HCT116 (cell line): ENCODE measurements around the gene PRRT4. TPM values are rescaled to one million over a fixed set of nuclear protein-coding genes. Genes with fewer than 3 reads are reported as not detected.

Experiments used
- ATAC-seq: fragments of 200-7000 bp; cut with Tn5 transposase; 2 replicates; pipeline ENCODE4 v1.9.1; 2020; ENCODE audit warnings: mild to moderate bottlenecking, moderate library complexity
- BruUV-seq: library from RNA; stranded (reverse); fragments of 400-500 nt; replicated peaks from 2 replicates; lab custom pipeline; 2021; lab: Mats Ljungman, UMichigan
- CTCF ChIA-PET: fragments of 300-600 bp; sonication (Branson Sonifier 250); formaldehyde crosslinking; loops from one replicate; lab custom pipeline; 2021; ENCODE audit warnings: antibody characterized with exemption; lab: Charles Lee
- POLR2A ChIA-PET: fragments of 300-600, 350-600 bp; sonication (Branson Sonifier 250); formaldehyde crosslinking; loops from one replicate; lab custom pipeline; 2021; ENCODE audit warnings: antibody characterized with exemption; lab: Charles Lee
- RAD21 ChIA-PET, 2 experiments: fragments of 300-600 bp; sonication (Branson Sonifier 250); formaldehyde crosslinking; loops; one replicate each; lab custom pipeline; 2023; ENCODE audit warnings: low total read pairs in 2 of 2; ENCODE audit not compliant: uncharacterized antibody in 2 of 2, unreplicated experiment in 2 of 2, low non-redundant PET in 1 of 2; lab: Charles Lee
- DNase-seq: peaks from one replicate; pipeline ENCODE4 v3.0.0-alpha.2; 2010; ENCODE audit warnings: low read depth, low spot score
- H2AFZ ChIP-seq: fragments of 200-600 bp; shearing (Covaris generic), sonication (generic); 2 replicates; pipeline ENCODE4 v1.6.1; 2017; ENCODE audit warnings: low read depth, mixed run types, mixed read lengths, antibody characterized with exemption, low read length; ENCODE audit not compliant: poor library complexity, severe bottlenecking
- H3K27ac ChIP-seq: 2 replicates; pipeline ENCODE4 v1.5.1; 2012; ENCODE audit warnings: low read depth, low read length
- H3K27me3 ChIP-seq: fragments of 200-600 bp; sonication (generic); 2 replicates; pipeline ENCODE4 v1.6.1; 2016; ENCODE audit warnings: mixed run types, low read length, mixed read lengths; ENCODE audit not compliant: insufficient read depth
- H3K36me3 ChIP-seq, 2 experiments: fragments of 200-500 bp in 1 of 2; fragments of 200-600 bp in 1 of 2; sonication (Bioruptor generic) in 1 of 2; sonication (generic) in 1 of 2; 2 replicates each; pipeline versions ENCODE4 v1.5.1 to v1.6.1; 2014 to 2016; ENCODE audit warnings: low read length in 2 of 2, inconsistent platforms in 1 of 2, mixed read lengths in 1 of 2, mixed run types in 1 of 2; ENCODE audit not compliant: insufficient read depth in 2 of 2, control insufficient read depth in 1 of 2
- H3K4me1 ChIP-seq, 2 experiments: fragments of 200-600 bp in 1 of 2; sonication (generic) in 1 of 2; 2 replicates each; pipeline versions ENCODE4 v1.5.1 to v1.6.1; 2012 to 2017; ENCODE audit warnings: low read length in 2 of 2, inconsistent platforms in 1 of 2, mild to moderate bottlenecking in 1 of 2, mixed read lengths in 1 of 2, mixed run types in 1 of 2, moderate library complexity in 1 of 2; ENCODE audit not compliant: insufficient read depth in 2 of 2, control insufficient read depth in 1 of 2
- H3K4me2 ChIP-seq: fragments of 200-600 bp; sonication (generic); 2 replicates; pipeline ENCODE4 v1.6.1; 2017; ENCODE audit warnings: mixed run types, low read length, mixed read lengths
- H3K4me3 ChIP-seq, 2 experiments: fragments of 200-600 bp in 1 of 2; sonication (generic) in 1 of 2; replicated peaks in 1 of 2; 2 replicates each; pipeline ENCODE4 v1.5.1; 2011 to 2016; ENCODE audit warnings: low read length in 2 of 2, control low read depth in 1 of 2, low read depth in 1 of 2, mild to moderate bottlenecking in 1 of 2, mixed read lengths in 1 of 2, mixed run types in 1 of 2
- H3K79me2 ChIP-seq: fragments of 200-600 bp; sonication (generic); 2 replicates; pipeline ENCODE4 v1.6.1; 2017; ENCODE audit warnings: mild to moderate bottlenecking, mixed run types, low read length, moderate library complexity, mixed read lengths; ENCODE audit not compliant: insufficient read depth
- H3K9ac ChIP-seq: fragments of 200-600 bp; sonication (generic); 2 replicates; pipeline ENCODE4 v1.6.1; 2016; ENCODE audit warnings: low read length, mixed read lengths
- H3K9me2 ChIP-seq: fragments of 200-600 bp; sonication (generic), shearing (Covaris generic); 2 replicates; pipeline ENCODE4 v1.6.1; 2017; ENCODE audit warnings: mixed run types, mild to moderate bottlenecking, moderate library complexity; ENCODE audit not compliant: insufficient read depth
- H3K9me3 ChIP-seq, 2 experiments: fragments of 200-500 bp in 1 of 2; fragments of 200-600 bp in 1 of 2; sonication (Bioruptor generic) in 1 of 2; sonication (generic) in 1 of 2; 2 replicates each; pipeline ENCODE4 v1.6.1; 2014 to 2017; ENCODE audit warnings: low read length in 2 of 2, mixed read lengths in 2 of 2, inconsistent platforms in 1 of 2, low read depth in 1 of 2, mild to moderate bottlenecking in 1 of 2, mixed run types in 1 of 2, moderate library complexity in 1 of 2; ENCODE audit not compliant: control insufficient read depth in 1 of 2, insufficient read depth in 1 of 2
- H4K20me1 ChIP-seq: fragments of 200-600 bp; sonication (generic), shearing (Covaris generic); 2 replicates; pipeline ENCODE4 v1.6.1; 2017; ENCODE audit warnings: mixed run types, mild to moderate bottlenecking, moderate library complexity; ENCODE audit not compliant: insufficient read depth
- POLR2A ChIP-seq: IDR thresholded peaks from 2 replicates; pipeline ENCODE4 v1.7.0; 2011; ENCODE audit warnings: borderline replicate concordance; ENCODE audit not compliant: insufficient read depth, insufficient read length; ENCODE audit errors: extremely low read depth
- RAD21 ChIP-seq: IDR thresholded peaks from 2 replicates; pipeline ENCODE4 v1.6.1; 2012; ENCODE audit warnings: low read depth, mild to moderate bottlenecking
- intact Hi-C: fragments of 100-400 bp; cut with micrococcal nuclease; formaldehyde crosslinking; loops from 2 replicates; pipeline ENCODE4 v1.10.0; 2022
- total RNA-seq: library from RNA; stranded (reverse); gene quantifications from one replicate; pipeline ENCODE4 v1.2.1, GENCODE V29; 2021; ENCODE audit not compliant: unreplicated experiment
- TF ChIP-seq, protein P1 (sequence below): IDR thresholded peaks from 2 replicates; pipeline ENCODE4 v1.6.1; 2012; ENCODE audit warnings: low read depth
- TF ChIP-seq, protein P2 (sequence below), 3 experiments: fragments of 200-600 bp in 1 of 3; sonication (generic) in 1 of 3; IDR thresholded peaks in 2 of 3; conservative IDR thresholded peaks in 1 of 3; 2 replicates each; pipeline ENCODE4 v1.5.1; 2012 to 2017; ENCODE audit warnings: low read depth in 2 of 3, low read length in 2 of 3, antibody characterized with exemption in 1 of 3, borderline replicate concordance in 1 of 3, control low read depth in 1 of 3, mild to moderate bottlenecking in 1 of 3, mixed read lengths in 1 of 3, mixed run types in 1 of 3, moderate library complexity in 1 of 3; ENCODE audit not compliant: insufficient read depth in 1 of 3

The PRRT4 gene
- total RNA-seq, 1 experiment from 2014 or later: 4.0 TPM

DNA sequence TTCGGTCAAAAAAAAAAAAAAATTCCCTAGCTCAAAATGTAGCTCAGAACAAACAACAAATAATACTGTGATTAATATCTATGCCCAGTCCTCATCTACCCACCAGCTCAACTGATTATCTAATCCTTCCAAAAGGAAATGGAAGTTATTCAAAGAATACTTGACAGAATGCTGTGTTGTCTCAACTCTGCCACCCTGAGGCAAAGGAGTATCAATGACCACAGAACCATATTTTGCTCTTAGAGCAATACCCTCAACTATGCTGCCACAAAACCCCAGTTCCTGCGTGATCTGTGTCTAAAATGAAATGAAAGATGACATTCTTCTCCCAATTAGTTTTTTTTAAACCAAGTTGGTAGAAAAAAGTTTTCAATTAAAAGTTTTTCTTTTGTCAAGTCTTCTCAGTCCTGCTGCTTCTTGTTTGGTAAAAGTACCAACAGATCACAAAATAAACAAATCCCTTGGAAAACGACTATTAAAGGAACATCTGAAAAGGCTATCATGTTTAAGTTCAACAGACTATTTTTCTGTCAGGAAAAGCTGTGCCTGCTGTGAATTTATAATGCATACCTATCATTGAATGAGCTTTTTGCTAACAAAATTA, 39.3 kb downstream of the PRRT4 start:
- H3K27me3 ChIP-seq: no peaks in the 10 kb centered on the region
- BruUV-seq: no TSS peak
- DNase-seq (no peak), ATAC-seq (peak; percentile 77)
- no peaks in the 10 kb centered on the region for H3K9me2 ChIP-seq
- no peak overlapping the region for H3K9ac ChIP-seq
- intact Hi-C loops: loop anchor here (5.0 kb wide), 1 partner anchor 185 kb away; no protein-coding TSS in a partner anchor
- ChIA-PET CTCF (no interaction called here), RAD21 (no interaction called here), POLR2A (no interaction called here)
- no peak overlapping the region for H3K27ac ChIP-seq
- no peak overlapping the region for H3K4me3 ChIP-seq
- peaks cover 31 to 62% of the 10 kb centered on the region in 2 experiments; a peak in 3 of 4 replicates for H3K36me3 ChIP-seq
- H3K4me1 ChIP-seq: no peaks in the 10 kb centered on the region
- no peaks in the 10 kb centered on the region; the same call in 1 of the 2 replicates for H3K79me2 ChIP-seq
- no peak overlapping the region for H3K4me2 ChIP-seq
- TF ChIP-seq, protein P1, sequence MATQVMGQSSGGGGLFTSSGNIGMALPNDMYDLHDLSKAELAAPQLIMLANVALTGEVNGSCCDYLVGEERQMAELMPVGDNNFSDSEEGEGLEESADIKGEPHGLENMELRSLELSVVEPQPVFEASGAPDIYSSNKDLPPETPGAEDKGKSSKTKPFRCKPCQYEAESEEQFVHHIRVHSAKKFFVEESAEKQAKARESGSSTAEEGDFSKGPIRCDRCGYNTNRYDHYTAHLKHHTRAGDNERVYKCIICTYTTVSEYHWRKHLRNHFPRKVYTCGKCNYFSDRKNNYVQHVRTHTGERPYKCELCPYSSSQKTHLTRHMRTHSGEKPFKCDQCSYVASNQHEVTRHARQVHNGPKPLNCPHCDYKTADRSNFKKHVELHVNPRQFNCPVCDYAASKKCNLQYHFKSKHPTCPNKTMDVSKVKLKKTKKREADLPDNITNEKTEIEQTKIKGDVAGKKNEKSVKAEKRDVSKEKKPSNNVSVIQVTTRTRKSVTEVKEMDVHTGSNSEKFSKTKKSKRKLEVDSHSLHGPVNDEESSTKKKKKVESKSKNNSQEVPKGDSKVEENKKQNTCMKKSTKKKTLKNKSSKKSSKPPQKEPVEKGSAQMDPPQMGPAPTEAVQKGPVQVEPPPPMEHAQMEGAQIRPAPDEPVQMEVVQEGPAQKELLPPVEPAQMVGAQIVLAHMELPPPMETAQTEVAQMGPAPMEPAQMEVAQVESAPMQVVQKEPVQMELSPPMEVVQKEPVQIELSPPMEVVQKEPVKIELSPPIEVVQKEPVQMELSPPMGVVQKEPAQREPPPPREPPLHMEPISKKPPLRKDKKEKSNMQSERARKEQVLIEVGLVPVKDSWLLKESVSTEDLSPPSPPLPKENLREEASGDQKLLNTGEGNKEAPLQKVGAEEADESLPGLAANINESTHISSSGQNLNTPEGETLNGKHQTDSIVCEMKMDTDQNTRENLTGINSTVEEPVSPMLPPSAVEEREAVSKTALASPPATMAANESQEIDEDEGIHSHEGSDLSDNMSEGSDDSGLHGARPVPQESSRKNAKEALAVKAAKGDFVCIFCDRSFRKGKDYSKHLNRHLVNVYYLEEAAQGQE: no peak
- peak; percentile 51 for TF ChIP-seq RAD21
- TF ChIP-seq, protein P2, sequence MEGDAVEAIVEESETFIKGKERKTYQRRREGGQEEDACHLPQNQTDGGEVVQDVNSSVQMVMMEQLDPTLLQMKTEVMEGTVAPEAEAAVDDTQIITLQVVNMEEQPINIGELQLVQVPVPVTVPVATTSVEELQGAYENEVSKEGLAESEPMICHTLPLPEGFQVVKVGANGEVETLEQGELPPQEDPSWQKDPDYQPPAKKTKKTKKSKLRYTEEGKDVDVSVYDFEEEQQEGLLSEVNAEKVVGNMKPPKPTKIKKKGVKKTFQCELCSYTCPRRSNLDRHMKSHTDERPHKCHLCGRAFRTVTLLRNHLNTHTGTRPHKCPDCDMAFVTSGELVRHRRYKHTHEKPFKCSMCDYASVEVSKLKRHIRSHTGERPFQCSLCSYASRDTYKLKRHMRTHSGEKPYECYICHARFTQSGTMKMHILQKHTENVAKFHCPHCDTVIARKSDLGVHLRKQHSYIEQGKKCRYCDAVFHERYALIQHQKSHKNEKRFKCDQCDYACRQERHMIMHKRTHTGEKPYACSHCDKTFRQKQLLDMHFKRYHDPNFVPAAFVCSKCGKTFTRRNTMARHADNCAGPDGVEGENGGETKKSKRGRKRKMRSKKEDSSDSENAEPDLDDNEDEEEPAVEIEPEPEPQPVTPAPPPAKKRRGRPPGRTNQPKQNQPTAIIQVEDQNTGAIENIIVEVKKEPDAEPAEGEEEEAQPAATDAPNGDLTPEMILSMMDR (IDR thresholded peaks at IDR 0.05 in 2 of 3, conservative IDR thresholded peaks at IDR 0.05 in 1 of 3; ENCODE audit: borderline replicate concordance in 1 of 3, insufficient read depth in 1 of 3, low read depth in 2 of 3, low read length in 2 of 3): peak; percentile 35 to 50 (median 39); a peak in 5 of 6 replicates
- TF ChIP-seq POLR2A: no peak
- H3K9me3 ChIP-seq: no peaks in the 10 kb centered on the region
- H4K20me1 ChIP-seq: no peaks in the 10 kb centered on the region
- H2AFZ ChIP-seq: no peak overlapping the region
